GM12878 (cell line): ENCODE results near the gene KIF2A. TPM values are rescaled to one million over a fixed set of nuclear protein-coding genes. Genes with fewer than 3 reads are reported as not detected.

Experiments
- ASH2L ChIP-seq: fragments of 300-600, 200-600 bp; sonication (generic); IDR thresholded peaks from 2 replicates; pipeline ENCODE4 v1.6.1; 2017; ENCODE audit warnings: low read depth, mild to moderate bottlenecking, borderline replicate concordance
- ATF7 ChIP-seq: fragments of 450-650 bp; IDR thresholded peaks from 2 replicates; pipeline ENCODE4 v1.6.1; 2016; ENCODE audit warnings: low read depth, mild to moderate bottlenecking
- CEBPB ChIP-seq, 2 experiments: fragments of 150-350 bp in 1 of 2; IDR thresholded peaks; 2 replicates each; pipeline ENCODE4 v1.6.1; 2012 to 2014; ENCODE audit warnings: low read depth in 2 of 2, low read length in 2 of 2, borderline replicate concordance in 1 of 2, inconsistent platforms in 1 of 2
- CREB1 ChIP-seq: IDR thresholded peaks from 2 replicates; pipeline ENCODE4 v1.6.1; 2012; ENCODE audit warnings: low read depth, mild to moderate bottlenecking, inconsistent platforms
- GABPA ChIP-seq: IDR thresholded peaks from 2 replicates; pipeline ENCODE4 v1.6.1; 2014; ENCODE audit warnings: antibody characterized with exemption, low read depth, mild to moderate bottlenecking, inconsistent platforms
- IKZF1 ChIP-seq: fragments of 450-650 bp; conservative IDR thresholded peaks from 2 replicates; pipeline ENCODE4 v1.6.1; 2017; ENCODE audit warnings: antibody characterized with exemption, mild to moderate bottlenecking
- MAX ChIP-seq: IDR thresholded peaks from 2 replicates; pipeline ENCODE4 v1.6.1; 2012; ENCODE audit warnings: low read depth, low read length, improper control_type of control experiment
- MLLT1 ChIP-seq: fragments of 450-650 bp; IDR thresholded peaks from 2 replicates; pipeline ENCODE4 v1.6.1; 2016; ENCODE audit warnings: mild to moderate bottlenecking
- MTA2 ChIP-seq: fragments of 450-650 bp; IDR thresholded peaks from 2 replicates; pipeline ENCODE4 v1.6.1; 2016; ENCODE audit warnings: low read depth, mild to moderate bottlenecking, moderate library complexity
- NBN ChIP-seq: fragments of 450-650 bp; IDR thresholded peaks from 2 replicates; pipeline ENCODE4 v1.6.1; 2016
- NFYB ChIP-seq: IDR thresholded peaks from 2 replicates; pipeline ENCODE4 v1.6.1; 2011; ENCODE audit warnings: low read depth, mild to moderate bottlenecking, low read length, improper control_type of control experiment, moderate library complexity; ENCODE audit not compliant: insufficient read depth
- PML ChIP-seq: IDR thresholded peaks from 2 replicates; pipeline ENCODE4 v1.6.1; 2012; ENCODE audit warnings: low read length, inconsistent platforms
- ZSCAN29 ChIP-seq: fragments of 450-650 bp; IDR thresholded peaks from 2 replicates; pipeline ENCODE4 v1.6.1; 2017; ENCODE audit warnings: mild to moderate bottlenecking, moderate library complexity
- polyA plus RNA-seq, 11 experiments: library from polyadenylated mRNA; depleted of rRNA in 4 of 11; unstranded in 6 of 11; stranded (reverse) in 5 of 11; fragments of >200 nt; fragmentation: Nextera tagmentation in 4 of 11; fragmentation: Illumina TruSeq in 1 of 11; extraction: Ambion mirVana in 4 of 11; extraction: Trizol in 1 of 11; gene quantifications; 1 replicate in 1 of 11; 2 replicates in 10 of 11; pipeline versions ENCODE4 v1.2.1 to v1.2.3, GENCODE V29; 2011 to 2016; ENCODE audit warnings: inconsistent platforms in 2 of 11, missing spikeins in 2 of 11, low read depth in 1 of 11
- total RNA-seq, 4 experiments: library from RNA; depleted of rRNA in 3 of 4; stranded (reverse); fragments of >200 nt in 3 of 4; fragmentation: Illumina TruSeq in 1 of 4; extraction: Trizol in 1 of 4; gene quantifications; 2 replicates each; pipeline versions ENCODE4 v1.2.1 to v1.2.3, GENCODE V29; 2013 to 2021
- TF ChIP-seq, protein P1 (sequence below): fragments of 450-650 bp; IDR thresholded peaks from 2 replicates; pipeline ENCODE4 v1.6.1; 2016; ENCODE audit warnings: mild to moderate bottlenecking, moderate library complexity, borderline replicate concordance
- TF ChIP-seq, protein P2 (sequence below): IDR thresholded peaks from 2 replicates; pipeline ENCODE4 v1.6.1; 2012; ENCODE audit warnings: improper control_type of control experiment, low read depth, low read length; ENCODE audit not compliant: insufficient replicate concordance

The KIF2A gene
- total and polyA plus RNA-seq, 10 of the 15 experiments (the other 5 are each of a cell fraction or from before 2014, with no cell fraction given), result 35.9 to 124 (median 80.1) TPM

- TF ChIP-seq CREB1 (peak; percentile 75; the same call in 1 of the 2 replicates), NFYB (no peak), NBN (peak; percentile 66), CEBPB (IDR thresholded peaks at IDR 0.05; ENCODE audit: borderline replicate concordance in 1 of 2, low read depth in 2 of 2, low read length in 2 of 2) (no peak), IKZF1 (peak; percentile 34; the same call in 1 of the 2 replicates), ASH2L (0 out of 2 replicates have a peak, but pooled peaks have one; percentile 19), ZSCAN29 (no peak), GABPA (peak; percentile 77), MLLT1 (peak; percentile 65; the same call in 1 of the 2 replicates), MTA2 (no peak; the same call in 1 of the 2 replicates), MAX (peak; percentile 35; the same call in 1 of the 2 replicates), ATF7 (no peak), PML (0 out of 2 replicates have a peak, but pooled peaks have one; percentile 29)
- TF ChIP-seq, protein P1, sequence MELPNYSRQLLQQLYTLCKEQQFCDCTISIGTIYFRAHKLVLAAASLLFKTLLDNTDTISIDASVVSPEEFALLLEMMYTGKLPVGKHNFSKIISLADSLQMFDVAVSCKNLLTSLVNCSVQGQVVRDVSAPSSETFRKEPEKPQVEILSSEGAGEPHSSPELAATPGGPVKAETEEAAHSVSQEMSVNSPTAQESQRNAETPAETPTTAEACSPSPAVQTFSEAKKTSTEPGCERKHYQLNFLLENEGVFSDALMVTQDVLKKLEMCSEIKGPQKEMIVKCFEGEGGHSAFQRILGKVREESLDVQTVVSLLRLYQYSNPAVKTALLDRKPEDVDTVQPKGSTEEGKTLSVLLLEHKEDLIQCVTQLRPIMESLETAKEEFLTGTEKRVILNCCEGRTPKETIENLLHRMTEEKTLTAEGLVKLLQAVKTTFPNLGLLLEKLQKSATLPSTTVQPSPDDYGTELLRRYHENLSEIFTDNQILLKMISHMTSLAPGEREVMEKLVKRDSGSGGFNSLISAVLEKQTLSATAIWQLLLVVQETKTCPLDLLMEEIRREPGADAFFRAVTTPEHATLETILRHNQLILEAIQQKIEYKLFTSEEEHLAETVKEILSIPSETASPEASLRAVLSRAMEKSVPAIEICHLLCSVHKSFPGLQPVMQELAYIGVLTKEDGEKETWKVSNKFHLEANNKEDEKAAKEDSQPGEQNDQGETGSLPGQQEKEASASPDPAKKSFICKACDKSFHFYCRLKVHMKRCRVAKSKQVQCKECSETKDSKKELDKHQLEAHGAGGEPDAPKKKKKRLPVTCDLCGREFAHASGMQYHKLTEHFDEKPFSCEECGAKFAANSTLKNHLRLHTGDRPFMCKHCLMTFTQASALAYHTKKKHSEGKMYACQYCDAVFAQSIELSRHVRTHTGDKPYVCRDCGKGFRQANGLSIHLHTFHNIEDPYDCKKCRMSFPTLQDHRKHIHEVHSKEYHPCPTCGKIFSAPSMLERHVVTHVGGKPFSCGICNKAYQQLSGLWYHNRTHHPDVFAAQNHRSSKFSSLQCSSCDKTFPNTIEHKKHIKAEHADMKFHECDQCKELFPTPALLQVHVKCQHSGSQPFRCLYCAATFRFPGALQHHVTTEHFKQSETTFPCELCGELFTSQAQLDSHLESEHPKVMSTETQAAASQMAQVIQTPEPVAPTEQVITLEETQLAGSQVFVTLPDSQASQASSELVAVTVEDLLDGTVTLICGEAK, result peak; percentile 66; the same call in 1 of the 2 replicates
- TF ChIP-seq, protein P2, sequence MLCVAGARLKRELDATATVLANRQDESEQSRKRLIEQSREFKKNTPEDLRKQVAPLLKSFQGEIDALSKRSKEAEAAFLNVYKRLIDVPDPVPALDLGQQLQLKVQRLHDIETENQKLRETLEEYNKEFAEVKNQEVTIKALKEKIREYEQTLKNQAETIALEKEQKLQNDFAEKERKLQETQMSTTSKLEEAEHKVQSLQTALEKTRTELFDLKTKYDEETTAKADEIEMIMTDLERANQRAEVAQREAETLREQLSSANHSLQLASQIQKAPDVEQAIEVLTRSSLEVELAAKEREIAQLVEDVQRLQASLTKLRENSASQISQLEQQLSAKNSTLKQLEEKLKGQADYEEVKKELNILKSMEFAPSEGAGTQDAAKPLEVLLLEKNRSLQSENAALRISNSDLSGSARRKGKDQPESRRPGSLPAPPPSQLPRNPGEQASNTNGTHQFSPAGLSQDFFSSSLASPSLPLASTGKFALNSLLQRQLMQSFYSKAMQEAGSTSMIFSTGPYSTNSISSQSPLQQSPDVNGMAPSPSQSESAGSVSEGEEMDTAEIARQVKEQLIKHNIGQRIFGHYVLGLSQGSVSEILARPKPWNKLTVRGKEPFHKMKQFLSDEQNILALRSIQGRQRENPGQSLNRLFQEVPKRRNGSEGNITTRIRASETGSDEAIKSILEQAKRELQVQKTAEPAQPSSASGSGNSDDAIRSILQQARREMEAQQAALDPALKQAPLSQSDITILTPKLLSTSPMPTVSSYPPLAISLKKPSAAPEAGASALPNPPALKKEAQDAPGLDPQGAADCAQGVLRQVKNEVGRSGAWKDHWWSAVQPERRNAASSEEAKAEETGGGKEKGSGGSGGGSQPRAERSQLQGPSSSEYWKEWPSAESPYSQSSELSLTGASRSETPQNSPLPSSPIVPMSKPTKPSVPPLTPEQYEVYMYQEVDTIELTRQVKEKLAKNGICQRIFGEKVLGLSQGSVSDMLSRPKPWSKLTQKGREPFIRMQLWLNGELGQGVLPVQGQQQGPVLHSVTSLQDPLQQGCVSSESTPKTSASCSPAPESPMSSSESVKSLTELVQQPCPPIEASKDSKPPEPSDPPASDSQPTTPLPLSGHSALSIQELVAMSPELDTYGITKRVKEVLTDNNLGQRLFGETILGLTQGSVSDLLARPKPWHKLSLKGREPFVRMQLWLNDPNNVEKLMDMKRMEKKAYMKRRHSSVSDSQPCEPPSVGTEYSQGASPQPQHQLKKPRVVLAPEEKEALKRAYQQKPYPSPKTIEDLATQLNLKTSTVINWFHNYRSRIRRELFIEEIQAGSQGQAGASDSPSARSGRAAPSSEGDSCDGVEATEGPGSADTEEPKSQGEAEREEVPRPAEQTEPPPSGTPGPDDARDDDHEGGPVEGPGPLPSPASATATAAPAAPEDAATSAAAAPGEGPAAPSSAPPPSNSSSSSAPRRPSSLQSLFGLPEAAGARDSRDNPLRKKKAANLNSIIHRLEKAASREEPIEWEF, result no peak
These were observed 1.1 kb downstream of the KIF2A start (continued) for GRCh38 chr5:62306896-62307689.
